HS-27A (cell line): Measurements from ENCODE around the gene TIGD6.

ENCODE experiments used
- DNase-seq: peaks from one replicate; pipeline ENCODE4 v3.0.0-alpha.2; 2012; ENCODE audit warnings: low read depth, missing footprints

The TIGD6 gene

DNA sequence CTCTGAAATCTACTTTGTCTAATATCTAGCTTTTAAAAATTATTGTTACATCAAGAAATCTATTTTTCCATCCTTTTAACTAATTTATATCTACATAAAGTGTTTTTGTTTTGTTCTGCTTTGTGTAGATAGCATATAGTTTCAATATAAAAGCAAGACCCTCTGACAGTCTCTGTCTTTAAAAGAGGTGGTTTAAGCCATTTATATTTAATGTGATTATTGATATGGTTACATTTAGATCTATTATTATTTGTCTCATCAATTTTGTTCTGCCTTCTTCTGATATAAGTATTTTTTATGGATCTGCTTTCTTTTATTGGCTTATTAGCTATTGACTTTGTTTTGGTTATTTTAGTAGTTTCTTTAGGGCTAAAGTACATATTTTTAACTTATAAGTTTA, 16.1 kb upstream of the TIGD6 start:
- DNase-seq, result no peak

DNA sequence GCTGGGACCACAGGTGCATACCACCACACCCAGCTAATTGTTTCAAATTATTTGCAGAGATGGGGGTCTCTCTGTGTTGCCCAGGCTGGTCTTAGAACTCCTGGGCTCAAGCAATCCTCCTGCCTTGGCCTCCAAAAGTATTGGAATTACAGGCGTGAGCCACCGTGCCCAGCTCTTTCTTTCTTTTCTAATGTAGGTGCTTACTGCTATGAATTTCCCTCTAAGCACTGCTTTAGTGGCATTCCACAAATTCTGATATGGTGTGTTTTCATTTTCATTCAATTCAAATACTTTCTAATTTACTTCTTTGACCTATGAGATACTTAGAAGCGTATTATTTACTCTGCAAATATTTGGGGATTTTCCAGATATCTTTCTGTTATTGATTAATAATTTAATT, 15.0 kb upstream of the TIGD6 start:
- DNase-seq, result no peak

DNA sequence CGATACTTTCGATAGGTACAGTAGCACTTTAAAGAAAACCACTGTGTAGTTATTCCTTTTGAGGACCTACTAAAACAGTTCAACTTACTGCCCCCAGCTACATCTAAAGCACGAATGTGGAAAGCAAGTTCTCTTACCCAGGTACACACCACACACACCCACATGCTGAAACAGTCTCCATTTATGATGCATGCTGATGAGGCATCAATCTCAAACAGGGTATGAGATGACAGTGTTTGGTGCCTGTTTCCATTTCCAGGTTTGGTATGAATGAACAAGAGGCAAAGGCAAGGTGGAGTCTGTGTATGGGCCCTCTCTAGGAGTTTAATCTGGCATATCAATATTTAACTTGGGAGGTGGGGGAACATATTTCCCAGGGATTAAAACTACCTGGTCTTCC, 14.0 kb upstream of the TIGD6 start:
- no peak for DNase-seq

DNA sequence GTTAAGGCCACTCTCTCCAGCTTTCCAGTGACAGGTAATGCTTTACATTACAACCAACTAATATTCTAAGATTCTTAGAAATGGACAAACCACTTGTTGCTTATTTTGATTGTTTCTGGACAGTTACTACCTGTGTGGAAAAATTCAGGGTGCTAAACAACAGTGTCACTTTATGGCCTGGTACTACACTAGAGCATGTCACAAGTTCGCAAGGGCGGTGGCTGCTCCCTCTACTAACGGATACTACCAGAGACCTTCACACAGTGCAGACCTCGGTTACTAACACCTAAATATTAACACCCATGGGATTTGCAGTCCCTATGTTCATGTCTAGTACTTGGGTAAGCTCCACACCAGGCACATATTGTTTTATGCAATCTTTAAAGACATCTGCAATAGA, 13.5 kb upstream of the TIGD6 start:
- no peak for DNase-seq

DNA sequence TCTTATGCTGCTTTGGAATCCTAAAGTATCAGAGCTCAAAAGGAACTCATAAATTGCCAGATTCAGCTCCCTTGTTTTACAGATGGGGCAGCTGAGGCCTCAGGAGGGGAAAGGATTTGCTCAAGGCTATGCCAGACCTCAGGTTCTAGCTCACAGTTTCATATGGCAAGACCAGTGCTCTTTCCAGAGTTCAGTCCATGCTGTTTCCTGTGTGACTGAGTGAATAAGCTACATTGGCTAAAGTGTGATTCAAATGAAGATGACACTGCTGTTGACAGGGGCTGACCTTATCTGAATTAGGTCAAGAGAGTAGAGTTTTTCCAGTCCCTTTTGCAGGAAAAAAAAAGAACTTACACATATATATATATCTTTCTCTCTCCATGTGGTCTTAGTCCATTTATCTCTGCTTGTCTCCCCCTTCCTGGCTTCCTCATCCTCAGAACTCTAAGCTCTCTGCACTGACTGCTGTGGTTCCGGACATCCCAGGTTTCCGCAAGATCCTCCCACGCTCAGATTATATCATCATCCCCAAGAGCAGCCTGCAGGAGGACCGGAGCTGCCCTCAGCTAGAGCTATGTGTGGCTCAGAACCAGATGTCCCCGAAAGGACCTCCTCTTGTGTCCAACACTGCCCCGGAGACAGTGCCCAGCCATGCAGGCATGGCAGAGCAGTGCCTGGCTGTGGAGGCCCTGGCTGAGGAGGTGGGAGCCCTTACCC, 9.4 kb upstream of the TIGD6 start:
- DNase-seq, result no peak

DNA sequence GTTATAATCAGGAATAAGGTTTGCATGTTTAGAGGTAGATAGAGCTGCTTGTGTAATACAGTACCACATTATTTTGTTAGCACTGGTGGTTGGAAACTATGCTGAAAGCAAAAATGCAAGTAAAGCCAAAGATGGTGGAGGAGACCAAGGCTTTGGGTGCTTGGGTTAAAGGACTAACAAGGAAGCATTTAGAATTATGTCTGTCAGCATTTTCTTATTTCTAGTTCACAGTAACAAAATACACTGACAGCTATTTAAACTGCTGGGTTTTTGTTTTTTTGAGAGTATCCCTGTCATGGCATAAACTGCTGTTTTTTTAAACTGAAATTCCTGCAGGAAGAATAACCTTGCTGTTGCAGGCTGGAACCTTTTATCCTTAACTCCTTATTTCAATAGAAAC, 6.6 kb upstream of the TIGD6 start:
- no peak for DNase-seq

DNA sequence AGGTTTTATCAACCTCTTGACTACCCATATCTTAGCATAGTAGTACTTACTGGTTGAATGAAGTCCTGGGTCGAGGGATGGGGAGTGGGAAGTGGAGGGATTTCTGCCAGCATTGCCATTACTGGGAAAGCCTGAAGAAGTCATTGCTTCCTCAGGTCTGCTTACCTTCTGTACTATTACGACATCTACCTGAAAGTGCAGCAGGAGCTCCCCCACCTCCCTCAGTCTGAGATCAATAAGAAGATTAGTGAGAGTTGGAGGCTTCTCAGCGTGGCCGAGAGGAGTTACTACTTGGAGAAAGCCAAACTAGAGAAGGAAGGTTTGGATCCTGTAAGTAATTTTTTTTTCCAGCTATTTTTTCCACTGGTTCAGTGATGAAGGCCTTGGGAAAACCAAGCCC, 5.9 kb upstream of the TIGD6 start:
- DNase-seq, result no peak

DNA sequence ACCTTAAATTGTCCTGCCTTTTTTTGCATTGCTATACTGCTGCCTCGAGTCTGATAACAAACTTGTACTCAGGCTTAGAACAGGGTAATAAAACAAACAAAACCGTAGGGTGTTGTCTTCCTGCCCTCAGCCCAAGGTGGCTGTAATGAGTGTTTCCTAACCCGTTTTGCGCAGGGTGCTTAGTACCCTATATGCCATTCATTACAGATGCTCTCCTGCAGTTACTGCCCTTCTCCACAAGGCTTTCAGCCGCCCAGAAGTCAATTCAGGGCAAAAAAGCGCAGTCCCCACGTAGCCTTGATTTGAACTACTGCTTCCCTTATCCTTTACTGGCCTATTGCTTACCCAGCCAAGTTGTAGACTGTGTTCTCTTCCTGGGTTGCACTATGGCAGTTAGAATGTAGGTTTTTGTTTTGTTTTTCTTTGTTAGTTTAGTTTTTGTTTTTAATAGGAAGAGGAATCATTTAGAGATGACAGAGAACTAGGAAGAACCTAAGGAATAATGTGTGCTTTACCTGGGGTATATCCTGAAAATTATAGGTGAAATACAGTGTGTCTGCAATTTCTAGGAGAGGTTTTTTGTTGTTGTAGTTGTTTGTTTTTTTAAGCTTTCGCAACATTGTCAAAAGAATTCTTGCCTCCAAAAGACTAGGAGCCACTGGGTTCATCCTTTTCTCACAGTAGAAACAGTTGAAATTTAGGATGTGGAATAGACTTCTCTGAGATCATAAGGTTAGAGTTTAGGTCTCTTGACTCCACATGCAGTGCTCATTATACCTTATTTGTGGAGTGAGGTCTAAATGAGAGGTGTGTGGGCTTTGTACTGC, 1.4 kb upstream of the TIGD6 start:
- no peak for DNase-seq

DNA sequence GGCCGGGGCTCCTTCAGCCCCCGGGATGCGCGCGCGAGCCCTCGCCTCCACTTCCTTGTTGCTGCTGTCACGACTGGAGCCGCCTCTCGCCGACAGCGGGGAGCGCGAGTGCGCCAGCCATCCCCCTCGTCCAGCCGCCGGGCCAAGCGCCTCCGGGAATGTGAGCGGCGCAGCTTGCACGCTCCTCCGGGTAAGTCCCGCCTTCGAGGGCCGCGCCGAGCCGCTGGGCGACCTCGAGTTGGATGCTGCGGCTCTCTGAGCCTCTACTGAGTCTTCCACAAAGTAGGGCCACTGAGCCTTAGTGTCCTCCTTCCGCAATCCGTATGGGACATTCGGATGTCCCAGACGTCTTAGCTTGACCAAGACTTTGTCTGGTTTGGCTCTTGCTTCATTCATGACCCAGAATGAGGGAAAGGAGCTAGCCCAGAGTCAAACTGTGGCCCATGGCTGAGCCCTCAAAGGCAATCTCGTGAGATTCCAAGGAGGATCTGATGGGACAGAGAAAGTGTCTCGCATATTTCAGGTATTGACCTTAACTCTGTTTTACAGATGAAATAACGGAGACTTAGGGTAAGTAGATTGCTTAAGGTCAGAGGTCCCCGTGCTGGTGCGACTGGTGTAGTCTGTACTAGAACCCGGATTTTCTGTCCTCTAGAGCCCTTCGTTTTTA, 671 bp upstream of the TIGD6 start:
- no peak for DNase-seq

DNA sequence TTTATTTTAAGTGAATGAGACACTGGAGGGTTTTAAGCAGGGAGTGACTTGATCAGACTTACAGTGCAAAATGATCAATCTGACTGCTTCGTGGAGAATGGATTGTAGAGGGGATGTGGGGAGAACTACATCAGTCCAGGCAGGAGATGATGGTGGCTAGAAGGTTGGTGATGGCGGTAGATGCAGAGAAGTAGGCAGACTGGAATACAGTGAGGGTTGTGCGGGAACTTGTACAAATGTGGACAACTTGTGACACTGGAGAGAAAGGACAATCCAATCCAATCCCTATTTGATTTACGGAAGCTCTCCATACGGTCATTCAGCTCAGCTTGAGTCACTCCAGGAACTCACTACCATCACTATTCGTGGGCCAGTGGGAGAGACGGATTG, 593 bp downstream of the TIGD6 start:
- DNase-seq, result no peak

DNA sequence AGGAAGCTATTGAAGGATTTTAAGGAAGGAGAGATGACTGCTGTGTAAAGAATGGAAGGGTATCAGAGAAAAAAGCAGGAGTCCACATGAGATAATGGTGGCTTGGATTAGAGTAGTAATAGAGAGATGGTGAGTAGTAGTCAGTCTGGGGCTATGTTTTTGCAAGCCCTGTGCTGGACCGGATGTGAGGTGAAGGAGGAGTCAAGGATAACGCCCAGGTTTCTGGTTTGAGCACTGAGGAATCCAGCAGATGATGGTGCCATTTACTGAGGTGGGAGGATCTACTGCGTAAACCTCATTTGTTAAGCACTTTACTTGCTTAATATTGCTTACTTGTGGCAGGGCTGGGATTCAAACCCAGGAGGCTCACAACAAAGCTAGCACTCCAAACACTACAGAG, 1.1 kb downstream of the TIGD6 start:
- no peak for DNase-seq

DNA sequence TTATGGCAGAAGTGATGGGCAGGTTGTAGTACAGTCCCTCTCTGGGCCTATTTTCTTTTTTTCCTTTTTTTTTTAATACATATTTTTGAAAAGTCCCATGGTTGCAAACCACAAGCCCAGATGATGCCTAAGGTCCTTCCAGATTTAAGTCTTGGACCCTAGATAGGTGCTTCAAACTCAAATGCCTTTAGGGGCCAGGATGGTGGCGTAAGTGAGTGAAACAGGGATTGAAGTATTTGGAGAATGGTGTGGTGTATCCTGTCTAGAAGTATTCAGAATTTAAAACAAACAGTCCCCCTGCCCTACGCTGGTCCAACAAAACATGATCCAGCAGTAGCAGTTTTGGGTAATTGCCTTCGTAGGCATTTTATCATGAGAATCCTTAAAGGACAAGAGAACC, 2.2 kb downstream of the TIGD6 start:
- DNase-seq, result no peak

DNA sequence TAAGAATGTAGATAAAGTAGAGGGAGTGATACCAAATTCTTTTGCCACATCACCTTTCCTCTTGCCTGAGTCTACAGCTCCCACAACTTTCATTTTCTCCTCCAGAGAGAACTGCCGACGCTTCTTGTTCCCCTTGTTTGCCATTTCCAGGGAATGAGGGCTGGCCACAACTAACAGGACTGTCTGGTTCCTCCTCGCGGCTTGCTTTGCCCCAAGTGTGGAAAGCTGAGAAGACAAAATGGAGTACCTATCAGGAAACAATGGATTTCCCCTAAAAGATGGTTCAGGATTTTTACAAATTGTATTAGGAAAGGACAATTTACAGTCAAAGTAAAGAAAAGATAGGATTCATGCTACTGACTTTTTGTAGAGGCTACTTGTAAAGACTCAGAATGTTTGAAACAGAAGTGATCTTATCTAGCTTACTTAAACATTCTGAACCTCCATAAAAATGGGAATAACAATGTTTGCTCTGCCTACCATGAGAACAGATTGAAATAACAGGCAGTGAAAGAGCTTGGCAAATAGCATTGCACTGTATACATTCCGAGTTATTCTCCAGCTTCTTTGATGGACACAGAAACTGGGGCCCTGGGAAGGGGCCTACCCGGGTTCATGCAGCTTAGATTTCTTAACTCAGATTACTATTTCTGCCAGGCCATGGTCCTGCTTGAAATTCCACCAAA, 4.1 kb downstream of the TIGD6 start:
- no peak for DNase-seq

DNA sequence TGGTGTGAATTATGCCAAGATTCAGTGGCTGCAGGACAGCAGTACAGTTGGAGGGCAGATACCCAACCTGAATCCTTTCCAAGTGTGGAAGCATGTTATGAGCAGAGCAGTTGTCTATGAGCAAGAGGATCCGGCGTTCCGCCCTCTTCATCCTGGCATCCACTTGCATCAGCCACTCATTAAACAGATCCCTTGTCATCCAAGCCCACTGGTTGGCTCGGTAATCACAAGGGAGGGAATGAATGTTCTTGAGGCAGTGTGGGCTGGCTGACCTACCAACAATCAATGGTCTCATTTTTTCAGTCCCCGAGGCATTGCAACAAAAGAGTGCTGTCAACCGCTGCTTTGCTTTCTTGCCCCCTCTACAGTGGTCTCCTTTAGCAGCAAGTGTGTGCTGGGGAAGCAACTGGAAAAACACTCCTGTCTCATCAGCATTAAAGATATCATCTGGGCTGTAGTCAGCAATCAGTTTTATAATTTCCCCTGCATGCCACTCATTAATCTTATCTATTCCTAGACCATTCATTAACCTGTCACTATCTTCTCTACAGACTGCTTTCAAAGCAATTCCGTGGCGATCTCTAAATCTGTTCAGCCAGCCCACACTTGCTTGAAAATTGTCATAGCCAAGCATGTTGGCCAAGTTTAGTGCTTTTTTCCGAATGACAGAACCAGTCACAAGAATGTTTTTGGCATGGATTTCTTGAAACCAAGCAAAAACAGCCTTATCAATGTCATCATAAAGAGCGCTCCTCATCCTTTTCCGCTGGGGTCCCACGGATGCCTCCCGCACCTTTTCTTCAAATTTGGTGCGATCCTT, 4.9 kb downstream of the TIGD6 start:
- no peak for DNase-seq

DNA sequence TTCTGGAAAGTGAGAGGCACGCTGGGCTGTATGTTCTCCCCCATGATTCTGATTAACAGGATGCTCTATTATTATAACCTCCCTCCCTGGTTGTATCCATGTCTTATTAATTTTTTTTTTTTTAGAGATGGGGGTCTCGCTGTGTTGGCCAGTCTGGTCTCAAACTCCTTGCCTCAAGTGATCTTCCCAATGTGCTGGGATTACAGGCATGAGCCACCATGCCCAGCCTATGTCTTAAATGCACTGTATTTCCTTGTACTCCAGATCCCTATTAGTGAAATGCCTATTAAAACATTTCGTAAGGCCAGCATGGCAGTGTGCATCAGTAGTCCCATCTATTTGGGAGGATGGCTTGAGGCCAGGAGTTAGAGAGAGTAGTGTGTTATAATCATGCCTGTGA, 7.0 kb downstream of the TIGD6 start:
- DNase-seq, result no peak

DNA sequence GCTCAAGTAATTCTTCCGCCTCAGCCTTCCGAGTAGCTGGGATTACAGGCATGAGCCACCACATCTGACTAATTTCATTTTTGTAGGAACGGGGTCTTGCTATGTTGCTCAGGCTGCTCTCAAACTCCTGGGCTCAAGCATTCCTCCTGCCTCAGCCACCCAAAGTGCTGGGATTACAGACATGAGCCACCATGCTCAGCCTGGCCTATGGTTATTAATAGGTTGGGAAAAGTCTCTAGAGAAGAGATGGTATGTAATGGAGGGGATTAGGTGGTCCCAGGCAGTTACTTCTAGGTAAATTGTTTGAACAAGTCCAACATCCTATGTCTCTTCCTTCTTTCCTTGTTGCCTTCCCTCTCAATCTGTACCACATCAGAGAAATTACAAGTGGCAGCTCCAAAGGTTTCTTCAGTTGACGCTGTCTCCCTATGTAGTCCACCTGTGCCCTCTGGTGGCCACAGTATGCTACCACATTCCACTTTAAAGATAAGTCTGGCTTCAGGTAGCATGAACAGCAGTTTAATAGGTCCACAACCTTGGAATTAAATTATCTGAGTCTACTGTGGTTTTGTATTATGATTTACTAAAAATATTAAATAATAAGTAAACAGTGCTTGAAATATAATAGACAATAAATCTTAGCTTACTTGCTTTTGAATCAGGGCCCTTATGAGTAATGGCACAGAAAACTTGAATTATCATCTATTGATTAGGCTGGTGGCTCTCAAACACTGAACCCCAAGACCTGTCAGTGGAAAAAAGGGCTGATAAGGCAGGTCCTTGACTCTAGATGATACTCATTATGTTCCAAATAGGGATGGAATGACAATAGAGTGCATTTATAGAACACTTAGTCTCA, 9.7 kb downstream of the TIGD6 start:
- DNase-seq, result no peak

DNA sequence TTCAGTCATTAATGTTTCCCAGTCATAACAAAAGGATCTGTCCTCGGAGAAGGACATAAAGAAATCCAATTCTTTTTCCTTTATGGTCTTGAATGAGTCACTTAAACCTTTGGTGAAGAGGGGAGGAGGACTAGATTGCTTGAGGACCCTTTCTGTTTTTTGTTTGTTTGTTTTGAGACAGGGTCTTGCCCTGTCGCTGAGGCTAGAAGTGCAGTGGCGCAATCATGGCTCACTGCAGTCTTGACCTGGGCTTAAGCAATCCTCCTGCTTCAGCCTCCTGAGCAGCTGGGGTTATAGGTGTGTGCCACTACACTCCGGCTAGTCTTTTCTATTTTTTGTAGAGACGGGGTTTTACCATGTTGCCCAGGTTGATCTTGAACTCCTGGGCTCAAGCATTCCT, 12.3 kb downstream of the TIGD6 start:
- no peak for DNase-seq

DNA sequence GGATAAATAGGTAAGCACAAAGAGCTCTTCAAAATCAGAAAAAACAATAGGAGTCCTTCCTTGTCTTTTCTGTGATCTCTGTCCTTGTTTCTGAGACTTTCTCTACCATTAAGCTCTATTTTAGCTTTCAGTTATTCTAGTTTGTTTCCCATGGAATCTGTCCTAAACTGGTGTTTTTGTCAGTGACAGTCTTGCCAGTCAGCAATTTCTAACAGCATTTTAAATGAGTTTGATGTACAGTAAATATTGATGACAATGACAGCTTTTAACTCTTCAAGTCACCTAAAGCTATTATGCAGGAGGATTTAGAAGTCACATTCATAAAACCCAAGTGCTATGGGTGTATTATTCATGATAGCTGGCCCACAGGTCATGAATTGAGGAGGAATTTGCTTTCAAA, 17.9 kb downstream of the TIGD6 start:
- no peak for DNase-seq

DNA sequence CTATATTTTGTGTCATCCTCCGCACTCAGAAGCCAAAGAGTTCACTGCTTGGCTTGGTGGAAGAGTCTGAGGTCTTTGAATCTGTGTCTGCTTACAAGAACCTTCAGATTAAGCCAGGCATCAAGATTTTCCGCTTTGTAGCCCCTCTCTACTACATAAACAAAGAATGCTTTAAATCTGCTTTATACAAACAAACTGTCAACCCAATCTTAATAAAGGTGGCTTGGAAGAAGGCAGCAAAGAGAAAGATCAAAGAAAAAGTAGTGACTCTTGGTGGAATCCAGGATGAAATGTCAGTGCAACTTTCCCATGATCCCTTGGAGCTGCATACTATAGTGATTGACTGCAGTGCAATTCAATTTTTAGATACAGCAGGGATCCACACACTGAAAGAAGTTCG, 19.2 kb downstream of the TIGD6 start:
- no peak for DNase-seq

DNA sequence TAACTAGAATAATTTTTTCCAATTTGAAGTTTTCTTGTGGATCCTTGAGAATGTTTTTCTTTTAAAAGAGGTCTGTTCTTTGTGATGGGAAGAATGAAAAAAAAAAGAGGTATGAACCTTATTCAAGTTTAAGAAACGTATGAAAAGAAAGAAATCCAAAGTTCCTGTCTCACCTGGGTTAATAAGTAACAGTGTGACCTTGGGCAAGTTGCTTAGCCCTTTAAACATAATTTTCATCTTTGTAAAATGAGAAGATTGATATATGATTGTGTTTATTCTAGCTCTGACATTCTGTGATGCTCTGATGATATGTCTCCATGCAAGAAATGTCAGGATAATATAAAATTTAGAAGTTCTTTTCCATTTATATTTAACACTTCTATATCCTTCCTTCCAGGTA, 20.6 kb downstream of the TIGD6 start:
- no peak for DNase-seq

DNA sequence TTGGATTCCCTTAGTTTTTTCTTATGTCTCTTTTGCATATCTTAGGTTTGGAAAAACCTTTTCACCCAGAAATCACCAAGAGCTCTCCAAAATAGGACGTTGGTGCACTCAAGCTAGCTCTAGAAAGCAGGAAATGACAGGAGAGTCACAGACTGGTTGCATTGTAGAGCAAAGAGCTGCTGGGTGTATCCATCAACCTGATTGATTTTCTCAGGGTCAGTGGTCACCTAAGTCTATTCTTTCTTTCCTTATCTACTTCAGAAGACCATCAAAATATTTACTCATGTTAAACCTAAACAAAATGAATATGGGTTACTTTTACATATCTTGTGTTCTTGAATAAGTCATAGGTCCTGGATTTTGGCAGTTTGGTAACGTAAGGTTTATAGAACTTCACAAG, 25.0 kb downstream of the TIGD6 start:
- no peak for DNase-seq
